Myometrial cell (primary cell): Measurements from ENCODE around the gene TLR3. TPM values are rescaled to one million over a fixed set of nuclear protein-coding genes. Genes with fewer than 3 reads are reported as not detected.

ENCODE experiments used
- total RNA-seq: library from RNA; depleted of rRNA; stranded (reverse); fragments of >200 nt; gene quantifications from 2 replicates; pipeline ENCODE4 v1.2.3, GENCODE V29; 2015

TLR3 gene
- total RNA-seq = 5.5 and 8.6 TPM in 2 replicates

GRCh38 chr4:186068581-186069348 is at the start of gene TLR3:
TLR3 (plus strand) TSS chr4:186069156; CDS start chr4:186076620, 7,464 bp downstream.

GRCh38 chr4:186104114-186104889 is 35.3 kb downstream of the TLR3 start, which contains the start of gene FAM149A:
FAM149A (plus strand) TSS chr4:186104704.

Other genes starting within 250 kb of the TLR3 start
- 0.86 and 3.7 TPM in 2 replicates for gene FAM149A, start 35.5 kb downstream of the TLR3 start, total RNA-seq
- 5.5 and 7.8 TPM in 2 replicates for gene CYP4V2, start 122.4 kb downstream of the TLR3 start, total RNA-seq
- not detected in 2 replicates for gene KLKB1, start 158.4 kb downstream of the TLR3 start, total RNA-seq
- gene F11, start 197.0 kb downstream of the TLR3 start, total RNA-seq = not detected in 2 replicates